Mucosa of rectum (tissue), 2 donors: ENCODE measurements around the gene MCCD1.

Experiments
- H3K27ac ChIP-seq, 2 donors: one replicate each; pipeline ENCODE4 v1.7.0; 2013; ENCODE audit warnings: inconsistent platforms in 2 of 2, low read depth in 2 of 2, low read length in 2 of 2
- H3K27me3 ChIP-seq, 2 donors: one replicate each; pipeline ENCODE4 v1.7.0; 2013; ENCODE audit warnings: low read length in 2 of 2; ENCODE audit not compliant: control insufficient read depth in 2 of 2, insufficient read depth in 2 of 2
- H3K36me3 ChIP-seq, 2 donors: one replicate each; pipeline ENCODE4 v1.7.0; 2013; ENCODE audit warnings: low read length in 2 of 2; ENCODE audit not compliant: control insufficient read depth in 2 of 2, insufficient read depth in 2 of 2
- H3K4me1 ChIP-seq, 2 donors: one replicate each; pipeline ENCODE4 v1.7.0; 2013; ENCODE audit warnings: low read length in 2 of 2, mild to moderate bottlenecking in 1 of 2; ENCODE audit not compliant: control insufficient read depth in 2 of 2, insufficient read depth in 2 of 2
- H3K4me3 ChIP-seq, 2 donors: one replicate each; pipeline ENCODE4 v1.7.0; 2013; ENCODE audit warnings: low read length in 2 of 2
- H3K9ac ChIP-seq, 2 donors: one replicate each; pipeline ENCODE4 v1.7.0; 2013; ENCODE audit warnings: low read length in 2 of 2, low read depth in 1 of 2, mild to moderate bottlenecking in 1 of 2
- H3K9me3 ChIP-seq, 2 donors: one replicate each; pipeline ENCODE4 v1.7.0; 2013; ENCODE audit warnings: low read length in 2 of 2; ENCODE audit not compliant: control insufficient read depth in 2 of 2
- donor health status: healthy.
- donor health status: Normal muscosa, but diverticular disease.

Gene MCCD1

DNA sequence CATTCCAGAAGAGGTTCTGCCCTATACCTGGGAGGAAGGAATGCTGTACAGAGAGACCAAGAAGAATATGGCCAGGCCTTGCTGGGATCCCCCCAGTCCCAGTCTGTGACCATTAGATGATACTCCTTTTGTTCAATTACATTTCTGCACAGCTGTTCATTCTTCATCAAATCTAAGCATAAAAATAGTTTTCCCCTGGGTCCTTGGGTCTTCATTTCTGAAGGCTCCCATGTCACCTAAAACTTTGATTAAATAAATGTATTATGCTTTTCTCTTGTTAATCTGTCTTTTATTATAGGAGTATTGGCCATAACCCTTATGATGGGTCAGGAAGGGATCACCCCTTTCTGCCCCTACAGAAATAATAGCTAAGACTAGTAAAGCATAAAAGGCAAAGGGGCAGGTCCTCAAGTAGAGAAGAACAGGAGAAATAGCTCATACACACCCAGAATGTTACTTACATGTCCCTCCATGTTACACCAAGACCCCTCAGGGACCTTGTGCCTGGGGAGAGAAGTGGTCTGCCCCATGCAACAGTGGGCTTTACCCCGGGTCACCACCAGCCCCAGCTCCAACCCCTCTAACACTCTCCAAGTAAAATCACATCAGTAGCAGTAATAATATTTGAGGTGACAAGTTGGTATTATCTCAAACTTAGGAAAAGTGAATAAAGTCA is 41.2 kb downstream of the MCCD1 start:
- Histone ChIP-seq H3K4me1 (peaks cover 5 to 14% of the 10 kb centered on the region in 2 donors), H3K27me3 (no peaks in the 10 kb centered on the region), H3K9ac (no peak overlapping the region), H3K27ac (no peak overlapping the region), H3K36me3 (no peaks in the 10 kb centered on the region), H3K4me3 (no peak overlapping the region), H3K9me3 (no peaks in the 10 kb centered on the region)

DNA sequence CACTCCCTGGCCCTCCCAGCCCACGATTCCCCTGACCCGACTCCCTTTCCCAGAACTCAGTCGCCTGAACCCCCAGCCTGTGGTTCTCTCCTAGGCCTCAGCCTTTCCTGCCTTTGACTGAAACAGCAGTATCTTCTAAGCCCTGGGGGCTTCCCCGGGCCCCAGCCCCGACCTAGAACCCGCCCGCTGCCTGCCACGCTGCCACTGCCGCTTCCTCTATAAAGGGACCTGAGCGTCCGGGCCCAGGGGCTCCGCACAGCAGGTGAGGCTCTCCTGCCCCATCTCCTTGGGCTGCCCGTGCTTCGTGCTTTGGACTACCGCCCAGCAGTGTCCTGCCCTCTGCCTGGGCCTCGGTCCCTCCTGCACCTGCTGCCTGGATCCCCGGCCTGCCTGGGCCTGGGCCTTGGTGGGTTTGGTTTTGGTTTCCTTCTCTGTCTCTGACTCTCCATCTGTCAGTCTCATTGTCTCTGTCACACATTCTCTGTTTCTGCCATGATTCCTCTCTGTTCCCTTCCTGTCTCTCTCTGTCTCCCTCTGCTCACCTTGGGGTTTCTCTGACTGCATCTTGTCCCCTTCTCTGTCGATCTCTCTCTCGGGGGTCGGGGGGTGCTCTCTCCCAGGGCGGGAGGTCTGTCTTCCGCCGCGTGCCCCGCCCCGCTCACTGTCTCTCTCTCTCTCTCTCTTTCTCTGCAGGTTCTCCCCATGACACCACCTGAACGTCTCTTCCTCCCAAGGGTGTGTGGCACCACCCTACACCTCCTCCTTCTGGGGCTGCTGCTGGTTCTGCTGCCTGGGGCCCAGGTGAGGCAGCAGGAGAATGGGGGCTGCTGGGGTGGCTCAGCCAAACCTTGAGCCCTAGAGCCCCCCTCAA is 43.5 kb downstream of the MCCD1 start, which contains the start of gene LTA:
TSS of gene LTA (plus strand) at position 249 of the 871 bp plus-strand sequence. CDS start at position 703, 454 bp downstream.
- Histone ChIP-seq H3K4me3 (peak within 1 kb of the TSS; percentile 6 to 65), H3K27ac (peak within 1 kb of the TSS; percentile 34 to 69), H3K9ac (peak within 1 kb of the TSS in 1 of 2 donors; percentile 47), H3K4me1 (peaks cover 7 to 14% of the 10 kb centered on the region in 2 donors), H3K9me3 (no peaks in the 10 kb centered on the region), H3K36me3 (no peaks in the 10 kb centered on the region), H3K27me3 (no peaks in the 10 kb centered on the region)

DNA sequence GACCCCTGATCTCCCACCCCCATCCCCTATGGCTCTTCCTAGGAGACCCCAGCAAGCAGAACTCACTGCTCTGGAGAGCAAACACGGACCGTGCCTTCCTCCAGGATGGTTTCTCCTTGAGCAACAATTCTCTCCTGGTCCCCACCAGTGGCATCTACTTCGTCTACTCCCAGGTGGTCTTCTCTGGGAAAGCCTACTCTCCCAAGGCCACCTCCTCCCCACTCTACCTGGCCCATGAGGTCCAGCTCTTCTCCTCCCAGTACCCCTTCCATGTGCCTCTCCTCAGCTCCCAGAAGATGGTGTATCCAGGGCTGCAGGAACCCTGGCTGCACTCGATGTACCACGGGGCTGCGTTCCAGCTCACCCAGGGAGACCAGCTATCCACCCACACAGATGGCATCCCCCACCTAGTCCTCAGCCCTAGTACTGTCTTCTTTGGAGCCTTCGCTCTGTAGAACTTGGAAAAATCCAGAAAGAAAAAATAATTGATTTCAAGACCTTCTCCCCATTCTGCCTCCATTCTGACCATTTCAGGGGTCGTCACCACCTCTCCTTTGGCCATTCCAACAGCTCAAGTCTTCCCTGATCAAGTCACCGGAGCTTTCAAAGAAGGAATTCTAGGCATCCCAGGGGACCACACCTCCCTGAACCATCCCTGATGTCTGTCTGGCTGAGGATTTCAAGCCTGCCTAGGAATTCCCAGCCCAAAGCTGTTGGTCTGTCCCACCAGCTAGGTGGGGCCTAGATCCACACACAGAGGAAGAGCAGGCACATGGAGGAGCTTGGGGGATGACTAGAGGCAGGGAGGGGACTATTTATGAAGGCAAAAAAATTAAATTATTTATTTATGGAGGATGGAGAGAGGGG is 44.7 kb downstream of the MCCD1 start:
- Histone ChIP-seq H3K36me3 (no peaks in the 10 kb centered on the region), H3K4me1 (peaks cover 3 to 8% of the 10 kb centered on the region in 2 donors), H3K27me3 (peaks cover 0 to under 1% of the 10 kb centered on the region in 2 donors), H3K27ac (no peak overlapping the region), H3K9me3 (no peaks in the 10 kb centered on the region), H3K9ac (no peak overlapping the region), H3K4me3 (no peak overlapping the region)

DNA sequence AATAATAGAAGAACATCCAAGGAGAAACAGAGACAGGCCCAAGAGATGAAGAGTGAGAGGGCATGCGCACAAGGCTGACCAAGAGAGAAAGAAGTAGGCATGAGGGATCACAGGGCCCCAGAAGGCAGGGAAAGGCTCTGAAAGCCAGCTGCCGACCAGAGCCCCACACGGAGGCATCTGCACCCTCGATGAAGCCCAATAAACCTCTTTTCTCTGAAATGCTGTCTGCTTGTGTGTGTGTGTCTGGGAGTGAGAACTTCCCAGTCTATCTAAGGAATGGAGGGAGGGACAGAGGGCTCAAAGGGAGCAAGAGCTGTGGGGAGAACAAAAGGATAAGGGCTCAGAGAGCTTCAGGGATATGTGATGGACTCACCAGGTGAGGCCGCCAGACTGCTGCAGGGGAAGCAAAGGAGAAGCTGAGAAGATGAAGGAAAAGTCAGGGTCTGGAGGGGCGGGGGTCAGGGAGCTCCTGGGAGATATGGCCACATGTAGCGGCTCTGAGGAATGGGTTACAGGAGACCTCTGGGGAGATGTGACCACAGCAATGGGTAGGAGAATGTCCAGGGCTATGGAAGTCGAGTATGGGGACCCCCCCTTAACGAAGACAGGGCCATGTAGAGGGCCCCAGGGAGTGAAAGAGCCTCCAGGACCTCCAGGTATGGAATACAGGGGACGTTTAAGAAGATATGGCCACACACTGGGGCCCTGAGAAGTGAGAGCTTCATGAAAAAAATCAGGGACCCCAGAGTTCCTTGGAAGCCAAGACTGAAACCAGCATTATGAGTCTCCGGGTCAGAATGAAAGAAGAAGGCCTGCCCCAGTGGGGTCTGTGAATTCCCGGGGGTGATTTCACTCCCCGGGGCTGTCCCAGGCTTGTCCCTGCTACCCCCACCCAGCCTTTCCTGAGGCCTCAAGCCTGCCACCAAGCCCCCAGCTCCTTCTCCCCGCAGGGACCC is 45.6 kb downstream of the MCCD1 start:
- Histone ChIP-seq H3K27me3 (peaks cover 0 to 2% of the 10 kb centered on the region in 2 donors), H3K27ac (peak overlapping the region in 1 of 2 donors; percentile 38), H3K4me1 (peaks cover 3 to 8% of the 10 kb centered on the region in 2 donors), H3K9me3 (no peaks in the 10 kb centered on the region), H3K9ac (no peak overlapping the region), H3K36me3 (no peaks in the 10 kb centered on the region), H3K4me3 (no peak overlapping the region)

DNA sequence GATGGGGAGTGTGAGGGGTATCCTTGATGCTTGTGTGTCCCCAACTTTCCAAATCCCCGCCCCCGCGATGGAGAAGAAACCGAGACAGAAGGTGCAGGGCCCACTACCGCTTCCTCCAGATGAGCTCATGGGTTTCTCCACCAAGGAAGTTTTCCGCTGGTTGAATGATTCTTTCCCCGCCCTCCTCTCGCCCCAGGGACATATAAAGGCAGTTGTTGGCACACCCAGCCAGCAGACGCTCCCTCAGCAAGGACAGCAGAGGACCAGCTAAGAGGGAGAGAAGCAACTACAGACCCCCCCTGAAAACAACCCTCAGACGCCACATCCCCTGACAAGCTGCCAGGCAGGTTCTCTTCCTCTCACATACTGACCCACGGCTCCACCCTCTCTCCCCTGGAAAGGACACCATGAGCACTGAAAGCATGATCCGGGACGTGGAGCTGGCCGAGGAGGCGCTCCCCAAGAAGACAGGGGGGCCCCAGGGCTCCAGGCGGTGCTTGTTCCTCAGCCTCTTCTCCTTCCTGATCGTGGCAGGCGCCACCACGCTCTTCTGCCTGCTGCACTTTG is 46.7 kb downstream of the MCCD1 start, which contains the start of gene TNF:
TSS of gene TNF (plus strand) at position 231 of the 567 bp plus-strand sequence. CDS start at position 408, 177 bp downstream.
- Histone ChIP-seq H3K36me3 (no peaks in the 10 kb centered on the region), H3K27me3 (peaks cover 0 to 5% of the 10 kb centered on the region in 2 donors), H3K27ac (peak within 1 kb of the TSS; percentile 25 to 68), H3K9ac (peak within 1 kb of the TSS; percentile 35 to 47), H3K9me3 (no peaks in the 10 kb centered on the region), H3K4me3 (peak within 1 kb of the TSS; percentile 47 to 74), H3K4me1 (peaks cover 3 to 11% of the 10 kb centered on the region in 2 donors)

DNA sequence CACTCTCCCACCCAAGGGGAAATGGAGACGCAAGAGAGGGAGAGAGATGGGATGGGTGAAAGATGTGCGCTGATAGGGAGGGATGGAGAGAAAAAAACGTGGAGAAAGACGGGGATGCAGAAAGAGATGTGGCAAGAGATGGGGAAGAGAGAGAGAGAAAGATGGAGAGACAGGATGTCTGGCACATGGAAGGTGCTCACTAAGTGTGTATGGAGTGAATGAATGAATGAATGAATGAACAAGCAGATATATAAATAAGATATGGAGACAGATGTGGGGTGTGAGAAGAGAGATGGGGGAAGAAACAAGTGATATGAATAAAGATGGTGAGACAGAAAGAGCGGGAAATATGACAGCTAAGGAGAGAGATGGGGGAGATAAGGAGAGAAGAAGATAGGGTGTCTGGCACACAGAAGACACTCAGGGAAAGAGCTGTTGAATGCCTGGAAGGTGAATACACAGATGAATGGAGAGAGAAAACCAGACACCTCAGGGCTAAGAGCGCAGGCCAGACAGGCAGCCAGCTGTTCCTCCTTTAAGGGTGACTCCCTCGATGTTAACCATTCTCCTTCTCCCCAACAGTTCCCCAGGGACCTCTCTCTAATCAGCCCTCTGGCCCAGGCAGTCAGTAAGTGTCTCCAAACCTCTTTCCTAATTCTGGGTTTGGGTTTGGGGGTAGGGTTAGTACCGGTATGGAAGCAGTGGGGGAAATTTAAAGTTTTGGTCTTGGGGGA is 47.4 kb downstream of the MCCD1 start:
- H3K27me3 ChIP-seq = peaks cover 3 to 5% of the 10 kb centered on the region in 2 donors
- peak overlapping the region; percentile 47 to 74 for H3K4me3 ChIP-seq
- peak overlapping the region; percentile 35 to 47 for H3K9ac ChIP-seq

DNA sequence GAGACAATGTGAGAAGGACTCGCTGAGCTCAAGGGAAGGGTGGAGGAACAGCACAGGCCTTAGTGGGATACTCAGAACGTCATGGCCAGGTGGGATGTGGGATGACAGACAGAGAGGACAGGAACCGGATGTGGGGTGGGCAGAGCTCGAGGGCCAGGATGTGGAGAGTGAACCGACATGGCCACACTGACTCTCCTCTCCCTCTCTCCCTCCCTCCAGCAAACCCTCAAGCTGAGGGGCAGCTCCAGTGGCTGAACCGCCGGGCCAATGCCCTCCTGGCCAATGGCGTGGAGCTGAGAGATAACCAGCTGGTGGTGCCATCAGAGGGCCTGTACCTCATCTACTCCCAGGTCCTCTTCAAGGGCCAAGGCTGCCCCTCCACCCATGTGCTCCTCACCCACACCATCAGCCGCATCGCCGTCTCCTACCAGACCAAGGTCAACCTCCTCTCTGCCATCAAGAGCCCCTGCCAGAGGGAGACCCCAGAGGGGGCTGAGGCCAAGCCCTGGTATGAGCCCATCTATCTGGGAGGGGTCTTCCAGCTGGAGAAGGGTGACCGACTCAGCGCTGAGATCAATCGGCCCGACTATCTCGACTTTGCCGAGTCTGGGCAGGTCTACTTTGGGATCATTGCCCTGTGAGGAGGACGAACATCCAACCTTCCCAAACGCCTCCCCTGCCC is 48.3 kb downstream of the MCCD1 start:
- peaks cover 10 to 12% of the 10 kb centered on the region in 2 donors for H3K4me1 ChIP-seq
- no peaks in the 10 kb centered on the region for H3K9me3 ChIP-seq
- H3K27ac ChIP-seq = peak overlapping the region in 1 of 2 donors; percentile 68
- no peak overlapping the region for H3K9ac ChIP-seq
- peaks cover 7 to 10% of the 10 kb centered on the region in 2 donors for H3K27me3 ChIP-seq
- H3K36me3 ChIP-seq = no peaks in the 10 kb centered on the region
- peak overlapping the region; percentile 18 to 74 for H3K4me3 ChIP-seq

More for the DNA sequence above, 47.4 kb downstream of the MCCD1 start:
- Histone ChIP-seq H3K27ac (peak overlapping the region; percentile 25 to 68), H3K4me1 (peaks cover 9 to 14% of the 10 kb centered on the region in 2 donors), H3K9me3 (no peaks in the 10 kb centered on the region), H3K36me3 (no peaks in the 10 kb centered on the region)

DNA sequence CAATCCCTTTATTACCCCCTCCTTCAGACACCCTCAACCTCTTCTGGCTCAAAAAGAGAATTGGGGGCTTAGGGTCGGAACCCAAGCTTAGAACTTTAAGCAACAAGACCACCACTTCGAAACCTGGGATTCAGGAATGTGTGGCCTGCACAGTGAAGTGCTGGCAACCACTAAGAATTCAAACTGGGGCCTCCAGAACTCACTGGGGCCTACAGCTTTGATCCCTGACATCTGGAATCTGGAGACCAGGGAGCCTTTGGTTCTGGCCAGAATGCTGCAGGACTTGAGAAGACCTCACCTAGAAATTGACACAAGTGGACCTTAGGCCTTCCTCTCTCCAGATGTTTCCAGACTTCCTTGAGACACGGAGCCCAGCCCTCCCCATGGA is 48.8 kb downstream of the MCCD1 start:
- Histone ChIP-seq H3K36me3 (no peaks in the 10 kb centered on the region), H3K27ac (no peak overlapping the region), H3K4me3 (peak overlapping the region in 1 of 2 donors; percentile 74), H3K4me1 (peaks cover 12 to 13% of the 10 kb centered on the region in 2 donors), H3K27me3 (peaks cover 7 to 12% of the 10 kb centered on the region in 2 donors), H3K9ac (no peak overlapping the region), H3K9me3 (no peaks in the 10 kb centered on the region)
